H9 (cell line): ENCODE data around the gene ARHGAP24. TPM values are rescaled to one million over a fixed set of nuclear protein-coding genes. Genes with fewer than 3 reads are reported as not detected.
A peak's percentile ranks its signal among the peaks of the same experiment; 100 is the strongest.

Experiments used
- DNase-seq: peaks from one replicate; pipeline ENCODE4 v3.0.0-alpha.2; 2017
- H2AFZ ChIP-seq: one replicate; pipeline ENCODE4 v1.6.1; 2013; ENCODE audit warnings: mild to moderate bottlenecking, low read length, control low read depth, moderate library complexity
- H2AK5ac ChIP-seq: 2 replicates; pipeline ENCODE4 v1.6.1; 2013; ENCODE audit warnings: low read length, control low read depth, mixed read lengths; ENCODE audit not compliant: insufficient read length
- H2BK120ac ChIP-seq: one replicate; pipeline ENCODE4 v1.6.1; 2013; ENCODE audit warnings: low read depth, mild to moderate bottlenecking, low read length, control low read depth, inconsistent platforms; ENCODE audit not compliant: poor library complexity, severe bottlenecking
- H2BK12ac ChIP-seq: 2 replicates; pipeline ENCODE4 v1.6.1; 2013; ENCODE audit warnings: low read length, control low read depth, mixed read lengths, low read depth; ENCODE audit not compliant: insufficient read length
- H2BK15ac ChIP-seq: 2 replicates; pipeline ENCODE4 v1.6.1; 2013; ENCODE audit warnings: low read depth, low read length, control low read depth
- H2BK20ac ChIP-seq: one replicate; pipeline ENCODE4 v1.6.1; 2013; ENCODE audit warnings: low read depth, mild to moderate bottlenecking, low read length, control low read depth, inconsistent platforms; ENCODE audit not compliant: poor library complexity, severe bottlenecking
- H2BK5ac ChIP-seq: 2 replicates; pipeline ENCODE4 v1.6.1; 2013; ENCODE audit warnings: low read length, control low read depth, mixed read lengths; ENCODE audit not compliant: insufficient read length
- H3K14ac ChIP-seq: 2 replicates; pipeline ENCODE4 v1.6.1; 2013; ENCODE audit warnings: low read length, control low read depth; ENCODE audit not compliant: insufficient read depth
- H3K18ac ChIP-seq: 2 replicates; pipeline ENCODE4 v1.6.1; 2013; ENCODE audit warnings: low read depth, mild to moderate bottlenecking, mixed read lengths, low read length, control low read depth; ENCODE audit not compliant: insufficient read length
- H3K23ac ChIP-seq: 2 replicates; pipeline ENCODE4 v1.6.1; 2013; ENCODE audit warnings: low read length, control low read depth, mixed read lengths, low read depth; ENCODE audit not compliant: insufficient read length
- H3K23me2 ChIP-seq: 2 replicates; pipeline ENCODE4 v1.6.1; 2013; ENCODE audit warnings: low read depth, mild to moderate bottlenecking, mixed read lengths, low read length, control low read depth; ENCODE audit not compliant: insufficient read length, poor library complexity, severe bottlenecking
- H3K27ac ChIP-seq: 2 replicates; pipeline ENCODE4 v1.5.1; 2013; ENCODE audit warnings: low read length, control low read depth, mixed read lengths, low read depth; ENCODE audit not compliant: insufficient read length
- H3K27me3 ChIP-seq: 2 replicates; pipeline ENCODE4 v1.6.1; 2013; ENCODE audit warnings: low read length, control low read depth, inconsistent platforms; ENCODE audit not compliant: insufficient read depth
- H3K4ac ChIP-seq: 2 replicates; pipeline ENCODE4 v1.6.1; 2013; ENCODE audit warnings: low read depth, mild to moderate bottlenecking, control low read depth, inconsistent platforms, low read length, moderate library complexity
- H3K4me1 ChIP-seq: 2 replicates; pipeline ENCODE4 v1.6.1; 2013; ENCODE audit warnings: low read length, control low read depth, inconsistent platforms; ENCODE audit not compliant: insufficient read depth
- H3K4me2 ChIP-seq: 2 replicates; pipeline ENCODE4 v1.6.1; 2013; ENCODE audit warnings: low read length, control low read depth, mixed read lengths; ENCODE audit not compliant: insufficient read length, insufficient read depth
- H3K56ac ChIP-seq: 2 replicates; pipeline ENCODE4 v1.6.1; 2013; ENCODE audit warnings: low read depth, mild to moderate bottlenecking, mixed read lengths, low read length, control low read depth; ENCODE audit not compliant: insufficient read length
- H3K79me1 ChIP-seq: 2 replicates; pipeline ENCODE4 v1.6.1; 2013; ENCODE audit warnings: low read depth, mild to moderate bottlenecking, moderate library complexity, low read length, control low read depth, inconsistent platforms; ENCODE audit not compliant: insufficient read depth, poor library complexity, severe bottlenecking
- H3K79me2 ChIP-seq: 2 replicates; pipeline ENCODE4 v1.6.1; 2013; ENCODE audit warnings: low read length, control low read depth, inconsistent platforms; ENCODE audit not compliant: insufficient read depth
- H3K9ac ChIP-seq: 2 replicates; pipeline ENCODE4 v1.6.1; 2013; ENCODE audit warnings: low read length, control low read depth, mixed read lengths; ENCODE audit not compliant: insufficient read length; ENCODE audit errors: extremely low read depth
- H3K9me3 ChIP-seq: one replicate; pipeline ENCODE4 v1.6.1; 2013; ENCODE audit warnings: low read depth, low read length, inconsistent platforms; ENCODE audit not compliant: control insufficient read depth
- H3T11ph ChIP-seq: one replicate; pipeline ENCODE4 v1.6.1; 2013; ENCODE audit warnings: mild to moderate bottlenecking, low read length, control low read depth, inconsistent platforms
- H4K20me1 ChIP-seq: one replicate; pipeline ENCODE4 v1.6.1; 2013; ENCODE audit not compliant: control insufficient read depth, insufficient read length, insufficient read depth
- H4K5ac ChIP-seq: 2 replicates; pipeline ENCODE4 v1.6.1; 2013; ENCODE audit warnings: low read depth, mild to moderate bottlenecking, mixed read lengths, low read length, control low read depth; ENCODE audit not compliant: insufficient read length
- H4K8ac ChIP-seq: replicated peaks from 2 replicates; pipeline ENCODE4 v1.6.1; 2013; ENCODE audit warnings: low read length, control low read depth, mixed read lengths, low read depth; ENCODE audit not compliant: insufficient read length
- H4K91ac ChIP-seq: 2 replicates; pipeline ENCODE4 v1.6.1; 2013; ENCODE audit warnings: low read depth, mild to moderate bottlenecking, moderate library complexity, mixed read lengths, low read length, control low read depth; ENCODE audit not compliant: insufficient read length
- H3K27ac Mint-ChIP-seq, 3 experiments: 2 replicates in 2 of 3; 3 replicates in 1 of 3; pipeline ENCODE4 v1.8.0; 2020 to 2021; ENCODE audit warnings: mixed read lengths in 3 of 3, mild to moderate bottlenecking in 1 of 3, moderate library complexity in 1 of 3
- H3K27me3 Mint-ChIP-seq: 2 replicates; pipeline ENCODE4 v1.8.0; 2021; ENCODE audit warnings: low read depth, mild to moderate bottlenecking, moderate library complexity, mixed read lengths
- H3K36me3 Mint-ChIP-seq, 3 experiments: 2 replicates in 2 of 3; 3 replicates in 1 of 3; pipeline ENCODE4 v1.8.0; 2020 to 2021; ENCODE audit warnings: low read depth in 3 of 3, mixed read lengths in 3 of 3; ENCODE audit not compliant: insufficient read depth in 1 of 3
- H3K4me1 Mint-ChIP-seq, 2 experiments: 2 replicates each; pipeline ENCODE4 v1.8.0; 2020; ENCODE audit warnings: mixed read lengths in 2 of 2
- H3K4me3 Mint-ChIP-seq, 2 experiments: 2 replicates in 1 of 2; 3 replicates in 1 of 2; pipeline ENCODE4 v1.8.0; 2020 to 2021; ENCODE audit warnings: mild to moderate bottlenecking in 2 of 2, mixed read lengths in 2 of 2, moderate library complexity in 1 of 2
- H3K9me3 Mint-ChIP-seq, 2 experiments: 2 replicates in 1 of 2; 3 replicates in 1 of 2; pipeline ENCODE4 v1.8.0; 2020; ENCODE audit warnings: mild to moderate bottlenecking in 2 of 2, mixed read lengths in 2 of 2, moderate library complexity in 1 of 2
- CTCF ChIP-seq: fragments of 200-600 bp; sonication (generic); conservative IDR thresholded peaks from 3 replicates; pipeline ENCODE4 v1.8.0; 2021; ENCODE audit warnings: antibody characterized with exemption, mild to moderate bottlenecking
- WGBS: extraction: QIAGEN DNeasy Blood & Tissue Kit; methylation state at CpG from one replicate; pipeline ENCODE4 v1.1.7; 2013; ENCODE audit warnings: missing lambda C conversion rate, low lambda C conversion rate, mixed read lengths; ENCODE audit not compliant: insufficient read length; ENCODE audit errors: extremely low coverage; 5-methylcytosine and 5-hydroxymethylcytosine counted together
- total RNA-seq: library from RNA; stranded (reverse); gene quantifications from 2 replicates; pipeline ENCODE4 v1.2.1, GENCODE V29; 2021

ARHGAP24 gene
- total RNA-seq, 1 experiment from 2014 or later = 0.37 TPM

- Histone ChIP-seq H3K14ac (no peak overlapping the region), H3K9me3 (no peaks in the 10 kb centered on the region), H3K27me3 (no peaks in the 10 kb centered on the region), H3K23ac (no peak overlapping the region), H2BK20ac (no peak overlapping the region), H4K8ac (no peak overlapping the region), H3K9ac (no peak overlapping the region), H3K27ac (no peak overlapping the region), H2AFZ (no peak overlapping the region), H3K18ac (no peak overlapping the region), H3K4me2 (no peak overlapping the region), H2BK5ac (no peak overlapping the region), H2AK5ac (no peak overlapping the region), H2BK12ac (no peak overlapping the region), H4K5ac (no peak overlapping the region), H3K56ac (no peak overlapping the region), H4K20me1 (no peaks in the 10 kb centered on the region), H3K4ac (no peak overlapping the region), H3T11ph (no peak overlapping the region), H2BK15ac (no peak overlapping the region), H2BK120ac (no peak overlapping the region), H3K4me1 (no peaks in the 10 kb centered on the region), H4K91ac (no peak overlapping the region), H3K79me2 (no peaks in the 10 kb centered on the region), H3K23me2 (no peaks in the 10 kb centered on the region), H3K79me1 (no peaks in the 10 kb centered on the region)
- Mint-ChIP-seq H3K9me3 (no peaks in the 10 kb centered on the region), H3K27me3 (peaks cover 19% of the 10 kb centered on the region), H3K4me3 (no peak overlapping the region), H3K4me1 (peaks cover 4 to 6% of the 10 kb centered on the region in 2 experiments), H3K27ac (peak overlapping the region in 1 of 3 experiments; percentile 20; a peak in 1 of 7 replicates), H3K36me3 (no peaks in the 10 kb centered on the region)
- no peak for TF ChIP-seq CTCF
- DNase-seq = no peak
- no CpG with 5 or more reads among the region's 5 CpGs for WGBS
Observed at GRCh38 chr4:85482010-85482738, 7.2 kb downstream of the ARHGAP24 start.
